OCI-LY3 (cell line): ENCODE data around the gene EXOC3L2.

Experiments
- H2AFZ ChIP-seq: fragments of 200-600, 300-600 bp; shearing (Covaris generic); 2 replicates; pipeline ENCODE4 v1.6.0; 2014; ENCODE audit warnings: antibody characterized with exemption, low read depth, low read length
- H3K27ac ChIP-seq: fragments of 200-600, 300-600 bp; sonication (generic); 2 replicates; pipeline ENCODE4 v1.5.1; 2014; ENCODE audit warnings: mild to moderate bottlenecking, low read length, moderate library complexity, mixed read lengths
- H3K27me3 ChIP-seq: fragments of 200-600, 300-600 bp; sonication (generic); 2 replicates; pipeline ENCODE4 v1.6.1; 2014; ENCODE audit warnings: low read depth, low read length, mixed read lengths
- H3K36me3 ChIP-seq: fragments of 200-600, 300-600 bp; sonication (generic); replicated peaks from 2 replicates; pipeline ENCODE3; 2014; ENCODE audit warnings: low read depth, low read length, mixed read lengths
- H3K4me1 ChIP-seq: fragments of 300-600, 200-600 bp; sonication (generic); 2 replicates; pipeline ENCODE4 v1.6.1; 2014; ENCODE audit warnings: low read length, mixed read lengths
- H3K4me2 ChIP-seq: fragments of 200-600, 300-600 bp; sonication (generic); 2 replicates; pipeline ENCODE4 v1.6.1; 2014; ENCODE audit warnings: low read length, mixed read lengths
- H3K4me3 ChIP-seq: fragments of 300-600, 200-600 bp; sonication (generic); 2 replicates; pipeline ENCODE4 v1.5.1; 2014; ENCODE audit warnings: antibody characterized with exemption, mild to moderate bottlenecking, low read length, moderate library complexity
- H3K79me2 ChIP-seq: fragments of 300-600, 200-600 bp; shearing (Covaris generic); 2 replicates; pipeline ENCODE4 v1.6.1; 2014; ENCODE audit warnings: mild to moderate bottlenecking, low read length, mixed read lengths
- H3K9ac ChIP-seq: fragments of 300-600, 200-600 bp; shearing (Covaris generic); 2 replicates; pipeline ENCODE4 v1.6.0; 2014; ENCODE audit warnings: mild to moderate bottlenecking, low read length, moderate library complexity
- H3K9me3 ChIP-seq: fragments of 200-600, 300-600 bp; shearing (Covaris generic); 2 replicates; pipeline ENCODE4 v1.6.1; 2014; ENCODE audit warnings: low read length, mixed read lengths; ENCODE audit not compliant: insufficient read depth
- H4K20me1 ChIP-seq: fragments of 200-600, 300-600 bp; sonication (generic); 2 replicates; pipeline ENCODE4 v1.6.1; 2016; ENCODE audit warnings: low read length, mixed read lengths; ENCODE audit not compliant: insufficient read depth
- EZH2phosphoT487 ChIP-seq: fragments of 200-600 bp; shearing (Covaris generic); IDR thresholded peaks from 2 replicates; pipeline ENCODE4 v1.6.1; 2018; ENCODE audit warnings: antibody characterized with exemption, mixed run types, low read depth
- TF ChIP-seq, protein P1 (sequence below): fragments of 200-600, 300-600 bp; sonication (generic); IDR thresholded peaks from 2 replicates; pipeline ENCODE4 v1.5.1; 2014; ENCODE audit warnings: antibody characterized with exemption, low read length, low read depth

Gene EXOC3L2

GRCh38 chr19:45182758-45183157, 62.4 kb downstream of the EXOC3L2 start:
- Histone ChIP-seq H3K4me3 (no peak overlapping the region), H3K4me2 (no peak overlapping the region), H3K9ac (no peak overlapping the region), H3K36me3 (peaks cover 7% of the 10 kb centered on the region), H3K27me3 (no peaks in the 10 kb centered on the region), H2AFZ (no peak overlapping the region), H3K27ac (no peak overlapping the region), H3K79me2 (peaks cover 23% of the 10 kb centered on the region), H3K9me3 (no peaks in the 10 kb centered on the region), H3K4me1 (peaks cover 7% of the 10 kb centered on the region; the same call in 1 of the 2 replicates), H4K20me1 (no peaks in the 10 kb centered on the region)
- no peak for TF ChIP-seq EZH2phosphoT487
- TF ChIP-seq, protein P1, sequence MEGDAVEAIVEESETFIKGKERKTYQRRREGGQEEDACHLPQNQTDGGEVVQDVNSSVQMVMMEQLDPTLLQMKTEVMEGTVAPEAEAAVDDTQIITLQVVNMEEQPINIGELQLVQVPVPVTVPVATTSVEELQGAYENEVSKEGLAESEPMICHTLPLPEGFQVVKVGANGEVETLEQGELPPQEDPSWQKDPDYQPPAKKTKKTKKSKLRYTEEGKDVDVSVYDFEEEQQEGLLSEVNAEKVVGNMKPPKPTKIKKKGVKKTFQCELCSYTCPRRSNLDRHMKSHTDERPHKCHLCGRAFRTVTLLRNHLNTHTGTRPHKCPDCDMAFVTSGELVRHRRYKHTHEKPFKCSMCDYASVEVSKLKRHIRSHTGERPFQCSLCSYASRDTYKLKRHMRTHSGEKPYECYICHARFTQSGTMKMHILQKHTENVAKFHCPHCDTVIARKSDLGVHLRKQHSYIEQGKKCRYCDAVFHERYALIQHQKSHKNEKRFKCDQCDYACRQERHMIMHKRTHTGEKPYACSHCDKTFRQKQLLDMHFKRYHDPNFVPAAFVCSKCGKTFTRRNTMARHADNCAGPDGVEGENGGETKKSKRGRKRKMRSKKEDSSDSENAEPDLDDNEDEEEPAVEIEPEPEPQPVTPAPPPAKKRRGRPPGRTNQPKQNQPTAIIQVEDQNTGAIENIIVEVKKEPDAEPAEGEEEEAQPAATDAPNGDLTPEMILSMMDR: no peak

DNA sequence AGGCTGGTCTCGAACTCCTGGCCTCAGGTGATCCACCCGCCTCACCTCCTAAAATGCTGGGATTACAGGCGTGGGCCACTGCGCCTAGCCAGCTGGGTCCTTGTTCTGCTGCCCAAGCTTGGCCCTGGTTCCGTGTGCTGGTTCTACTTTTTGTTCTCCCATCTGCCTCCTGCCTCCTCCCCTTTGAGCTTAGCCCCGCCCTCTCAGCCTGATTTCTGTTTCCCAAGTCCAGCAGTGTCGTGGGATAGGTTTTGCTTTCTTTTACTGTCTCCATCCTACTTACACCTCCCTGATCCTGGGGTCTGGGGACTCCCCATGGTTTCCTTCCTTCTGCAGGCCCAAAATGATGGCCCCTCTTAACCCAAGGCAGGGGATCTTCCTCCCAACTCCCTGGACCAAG, 64.3 kb downstream of the EXOC3L2 start:
- peaks cover 7% of the 10 kb centered on the region for H3K36me3 ChIP-seq
- no peaks in the 10 kb centered on the region for H3K9me3 ChIP-seq
- no peak overlapping the region for H3K9ac ChIP-seq
- peaks cover 8% of the 10 kb centered on the region; the same call in 1 of the 2 replicates for H3K4me1 ChIP-seq
- no peaks in the 10 kb centered on the region for H3K27me3 ChIP-seq
- no peak overlapping the region for H3K4me2 ChIP-seq
- H4K20me1 ChIP-seq: no peaks in the 10 kb centered on the region
- H3K79me2 ChIP-seq: peaks cover 32% of the 10 kb centered on the region
- H3K4me3 ChIP-seq: no peak overlapping the region
- TF ChIP-seq EZH2phosphoT487: no peak
- TF ChIP-seq, protein P1: no peak
- no peak overlapping the region for H2AFZ ChIP-seq
- H3K27ac ChIP-seq: no peak overlapping the region

GRCh38 chr19:45179892-45180370, 65.3 kb downstream of the EXOC3L2 start:
- Histone ChIP-seq H4K20me1 (no peaks in the 10 kb centered on the region), H3K27me3 (no peaks in the 10 kb centered on the region), H2AFZ (no peak overlapping the region), H3K79me2 (peaks cover 32% of the 10 kb centered on the region), H3K9me3 (no peaks in the 10 kb centered on the region), H3K36me3 (peaks cover 7% of the 10 kb centered on the region), H3K4me3 (peak overlapping the region; percentile 92), H3K4me1 (peaks cover 8% of the 10 kb centered on the region; the same call in 1 of the 2 replicates), H3K27ac (no peak overlapping the region), H3K4me2 (peak overlapping the region; percentile 91), H3K9ac (peak overlapping the region; percentile 92; the same call in 1 of the 2 replicates)
- TF ChIP-seq EZH2phosphoT487: no peak
- TF ChIP-seq, protein P1: no peak

GRCh38 chr19:45179072-45179891, 65.9 kb downstream of the EXOC3L2 start:
- peak overlapping the region; percentile 92 for H3K4me3 ChIP-seq
- H3K79me2 ChIP-seq: peaks cover 32% of the 10 kb centered on the region

More at GRCh38 chr19:45179072-45179891, 65.9 kb downstream of the EXOC3L2 start:
- Histone ChIP-seq H3K9ac (peak overlapping the region; percentile 92), H3K27me3 (no peaks in the 10 kb centered on the region), H3K36me3 (peaks cover 7% of the 10 kb centered on the region), H4K20me1 (no peaks in the 10 kb centered on the region), H2AFZ (peak overlapping the region; percentile 83), H3K4me2 (peak overlapping the region; percentile 91), H3K4me1 (peaks cover 8% of the 10 kb centered on the region; the same call in 1 of the 2 replicates), H3K9me3 (no peaks in the 10 kb centered on the region), H3K27ac (peak overlapping the region; percentile 58)
- TF ChIP-seq, protein P1: no peak
- no peak for TF ChIP-seq EZH2phosphoT487
